Esophagus muscularis mucosa (tissue), 4 donors: ENCODE results near the gene SLC25A33.

Experiments used
- CTCF ChIP-seq, 3 experiments: fragments of 200-600 bp in 2 of 3; fragments of 450-650 bp in 1 of 3; sonication (generic) in 2 of 3; IDR thresholded peaks; one replicate each; pipeline ENCODE4 v1.5.1; 2017 to 2019; ENCODE audit warnings: antibody characterized with exemption in 3 of 3, mild to moderate bottlenecking in 2 of 3, moderate library complexity in 1 of 3
- EP300 ChIP-seq: sonication (generic); formaldehyde crosslinking; IDR thresholded peaks from one replicate; pipeline ENCODE4 v1.6.1; 2017; ENCODE audit warnings: antibody characterized with exemption
- POLR2A ChIP-seq: fragments of 450-650 bp; IDR thresholded peaks from one replicate; pipeline ENCODE4 v1.6.1; 2017; ENCODE audit warnings: antibody characterized with exemption, moderate library complexity, mild to moderate bottlenecking, low read depth
- POLR2AphosphoS5 ChIP-seq, 2 donors: sonication (generic); formaldehyde crosslinking; IDR thresholded peaks; one replicate each; pipeline ENCODE4 v1.6.1; 2017; ENCODE audit warnings: antibody characterized with exemption in 2 of 2

GRCh38 chr1:9539829-9540550 lies 725 bp downstream of the SLC25A33 start:
- TF ChIP-seq CTCF (IDR thresholded peaks at IDR 0.05): no peak
- no peak for TF ChIP-seq POLR2A
- TF ChIP-seq POLR2AphosphoS5 (IDR thresholded peaks at IDR 0.05): peak; percentile 45 to 51
- no peak for TF ChIP-seq EP300
